Activated CD8-positive, alpha-beta memory T cell treated with anti-CD3 and anti-CD28 coated beads, Interleukin-2, amount 10 ng/mL, durations not matched to agents 7 days and 5 days (primary cell): ENCODE measurements around the gene ARSB. TPM values are rescaled to one million over a fixed set of nuclear protein-coding genes. Genes with fewer than 3 reads are reported as not detected.

Experiments
- ATAC-seq: fragments of 150-1000 bp; cut with Tn5 transposase; one replicate; pipeline ENCODE4 v1.10.0; 2021; ENCODE audit warnings: moderate library complexity
- CTCF ChIA-PET: fragments of 350-600 bp; sonication (Branson Sonifier 250); formaldehyde crosslinking; loops from one replicate; lab custom pipeline; 2021; ENCODE audit warnings: antibody characterized with exemption; lab: Charles Lee
- DNase-seq: peaks from one replicate; pipeline ENCODE4 v3.0.0-alpha.2; 2020
- H3K27ac Mint-ChIP-seq: one replicate; pipeline ENCODE4 v1.8.0; 2021; ENCODE audit warnings: mild to moderate bottlenecking, mixed read lengths
- H3K27me3 Mint-ChIP-seq: one replicate; pipeline ENCODE4 v1.8.0; 2021; ENCODE audit warnings: mixed read lengths
- H3K36me3 Mint-ChIP-seq: one replicate; pipeline ENCODE4 v1.8.0; 2021; ENCODE audit warnings: mild to moderate bottlenecking, mixed read lengths
- H3K4me1 Mint-ChIP-seq: one replicate; pipeline ENCODE4 v1.8.0; 2021; ENCODE audit warnings: mixed read lengths
- H3K4me3 Mint-ChIP-seq: one replicate; pipeline ENCODE4 v1.8.0; 2021; ENCODE audit warnings: mild to moderate bottlenecking, moderate library complexity, mixed read lengths
- H3K9me3 Mint-ChIP-seq: one replicate; pipeline ENCODE4 v1.8.0; 2022; ENCODE audit warnings: low read depth, mixed read lengths
- total RNA-seq, 2 experiments: library from RNA; stranded (reverse); gene quantifications; one replicate each; pipeline ENCODE4 v1.2.3, GENCODE V29; 2021

ARSB gene
- total RNA-seq, 2 experiments from 2014 or later, result 12.3 to 13.0 TPM

DNA sequence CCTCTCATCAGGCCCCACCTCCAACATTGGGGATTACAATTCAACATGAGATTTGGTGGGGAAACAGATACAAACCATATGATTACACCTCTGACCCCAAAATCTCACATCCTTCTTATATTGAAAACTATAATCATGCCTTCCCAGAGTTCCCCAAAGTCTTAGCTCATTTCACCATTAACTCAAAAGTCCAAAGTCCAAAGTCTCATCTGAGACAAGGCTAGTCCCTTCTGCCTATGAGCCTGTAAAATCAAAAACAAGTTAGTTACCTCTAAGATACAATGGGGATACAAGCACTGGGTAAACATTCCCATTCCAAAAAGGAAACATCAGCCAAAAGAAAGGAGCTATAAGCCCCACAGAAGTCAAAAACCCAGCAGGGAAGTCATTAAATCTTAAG is 26.8 kb upstream of the ARSB start:
- no peak overlapping the region for H3K4me3 Mint-ChIP-seq
- no peaks in the 10 kb centered on the region for H3K4me1 Mint-ChIP-seq
- peaks cover 59% of the 10 kb centered on the region for H3K27me3 Mint-ChIP-seq
- H3K9me3 Mint-ChIP-seq, result peaks cover 7% of the 10 kb centered on the region
- CTCF ChIA-PET, result interaction anchor here (1.4 kb wide), 1 partner anchor 13 kb away, joined by 4 read pairs; no protein-coding TSS in a partner anchor
- ATAC-seq (no peak), DNase-seq (no peak)
- no peak overlapping the region for H3K27ac Mint-ChIP-seq
- H3K36me3 Mint-ChIP-seq, result peaks cover 6% of the 10 kb centered on the region

DNA sequence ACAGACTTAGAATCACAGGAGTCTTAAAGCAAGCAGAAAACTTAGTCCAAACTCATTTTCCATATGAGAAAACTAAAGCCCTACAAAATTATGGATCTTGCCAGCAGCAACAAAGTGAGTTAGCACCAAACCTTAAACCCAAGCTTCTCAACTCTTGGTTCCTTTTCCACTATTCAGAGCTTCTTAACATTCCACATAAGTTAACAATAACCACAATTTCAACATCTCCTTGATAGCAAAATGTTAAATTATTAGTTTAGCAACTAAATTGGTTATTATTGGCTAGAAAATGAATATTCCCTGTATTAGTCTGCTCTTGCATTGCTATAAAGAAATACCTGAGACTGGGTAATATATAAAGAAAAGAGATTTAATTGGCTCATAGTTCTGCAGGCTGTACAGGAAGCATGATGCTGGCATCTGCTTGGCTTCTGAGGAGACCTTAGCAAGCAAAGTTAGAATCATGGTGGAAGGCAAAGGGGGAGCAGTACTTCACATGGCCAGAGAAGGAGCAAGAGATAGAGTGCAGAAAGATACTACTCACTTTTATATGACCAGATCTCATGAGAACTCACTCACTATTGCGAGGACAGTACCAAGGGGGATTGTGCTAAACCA is 26.2 kb upstream of the ARSB start:
- ATAC-seq (no peak), DNase-seq (no peak)
- CTCF ChIA-PET, result interaction anchor here (1.4 to 2.1 kb wide), 2 partner anchors 9 to 13 kb away, joined by 4 to 8 read pairs; no protein-coding TSS in a partner anchor
- Mint-ChIP-seq H3K4me3 (no peak overlapping the region), H3K27ac (no peak overlapping the region), H3K27me3 (peaks cover 58% of the 10 kb centered on the region), H3K9me3 (peaks cover 7% of the 10 kb centered on the region), H3K36me3 (peaks cover 6% of the 10 kb centered on the region), H3K4me1 (no peaks in the 10 kb centered on the region)

DNA sequence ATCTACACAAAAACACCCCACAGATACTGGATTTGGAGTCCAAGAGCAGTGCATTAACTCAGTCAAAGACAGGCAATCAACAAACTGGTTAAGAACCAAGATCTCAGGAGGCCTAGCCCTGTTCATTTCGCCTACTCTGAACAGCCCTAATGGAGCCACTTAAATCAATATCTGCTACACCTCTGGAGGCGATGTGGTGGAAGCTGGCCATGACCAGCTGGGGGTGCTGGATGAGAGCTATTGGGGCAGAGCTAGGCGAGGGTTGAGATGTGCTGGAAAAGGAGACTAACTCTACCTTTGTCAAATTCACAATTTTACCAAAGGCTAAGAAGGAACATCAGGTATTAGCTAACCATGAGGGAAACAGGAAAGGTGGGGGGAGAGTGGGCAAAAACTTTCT is 23.3 kb upstream of the ARSB start:
- peaks cover 55% of the 10 kb centered on the region for H3K27me3 Mint-ChIP-seq
- DNase-seq (no peak), ATAC-seq (no peak)
- no peaks in the 10 kb centered on the region for H3K4me1 Mint-ChIP-seq
- peaks cover 5% of the 10 kb centered on the region for H3K9me3 Mint-ChIP-seq
- peaks cover 4% of the 10 kb centered on the region for H3K36me3 Mint-ChIP-seq
- H3K4me3 Mint-ChIP-seq, result no peak overlapping the region
- CTCF ChIA-PET, result interaction anchor here (1.0 to 2.4 kb wide), 4 partner anchors 12 to 125 kb away, joined by 3 to 12 read pairs (median 6); no protein-coding TSS in a partner anchor
- no peak overlapping the region for H3K27ac Mint-ChIP-seq

DNA sequence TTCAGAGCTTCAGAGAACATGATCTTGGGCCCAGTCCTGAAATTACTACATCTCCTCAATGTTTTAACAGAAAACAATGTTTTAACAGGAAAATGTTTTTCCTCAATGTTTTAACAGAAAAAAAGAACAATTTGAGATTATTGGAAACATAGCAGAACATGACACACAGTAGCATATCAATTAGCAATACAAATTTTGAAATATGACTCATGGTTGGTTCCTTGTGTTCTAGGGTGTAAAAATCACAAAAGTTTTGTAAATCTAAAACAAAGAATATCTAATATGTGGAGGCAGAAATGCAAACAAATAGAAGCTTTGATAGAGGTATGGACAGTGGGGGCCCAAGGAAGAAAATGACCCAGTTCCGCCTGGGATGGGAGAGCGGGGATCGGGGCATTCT is 22.8 kb upstream of the ARSB start:
- H3K9me3 Mint-ChIP-seq, result no peaks in the 10 kb centered on the region

DNA sequence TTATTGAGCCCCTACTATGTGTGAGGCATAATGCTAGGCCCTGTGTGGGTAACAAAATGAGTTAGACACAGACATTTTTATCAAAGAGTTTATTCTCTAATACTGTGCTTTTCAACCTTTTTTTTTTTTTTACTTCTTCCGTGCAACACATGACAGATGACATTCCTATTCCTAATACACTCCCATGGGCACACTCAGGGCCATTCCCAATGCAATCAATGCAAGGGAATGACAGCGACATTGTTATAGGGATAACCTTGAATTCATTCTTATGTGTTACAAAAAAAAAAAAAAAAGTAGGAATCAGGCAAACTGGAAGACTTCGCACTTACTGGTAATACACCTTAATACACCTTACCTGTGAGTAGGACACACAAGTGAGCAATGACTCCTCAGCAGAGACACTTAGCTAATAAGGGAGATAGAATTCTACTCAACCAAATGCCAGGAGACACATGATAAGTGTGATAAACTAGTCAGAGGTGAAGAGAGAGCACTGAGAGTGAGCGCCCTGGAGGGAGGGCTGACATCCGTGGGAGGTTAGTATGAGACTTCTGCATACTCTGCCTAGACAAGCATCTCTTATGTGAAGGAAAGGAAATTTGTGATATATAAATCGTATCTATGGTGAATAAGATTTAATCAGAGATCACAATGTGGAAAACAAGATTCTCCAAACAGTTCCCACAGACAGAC is 21.0 kb upstream of the ARSB start:
- no peak overlapping the region for H3K27ac Mint-ChIP-seq
- H3K9me3 Mint-ChIP-seq, result no peaks in the 10 kb centered on the region
- CTCF ChIA-PET, result interaction anchor here (1.8 kb wide), 1 partner anchor 19 kb away, joined by 7 read pairs; no protein-coding TSS in a partner anchor
- DNase-seq, result no peak
- no peak overlapping the region for H3K4me3 Mint-ChIP-seq
- ATAC-seq, result no peak
- no peaks in the 10 kb centered on the region for H3K4me1 Mint-ChIP-seq
- H3K36me3 Mint-ChIP-seq, result no peaks in the 10 kb centered on the region
- H3K27me3 Mint-ChIP-seq, result peaks cover 65% of the 10 kb centered on the region

More for the DNA sequence above, 22.8 kb upstream of the ARSB start:
- peaks cover 55% of the 10 kb centered on the region for H3K27me3 Mint-ChIP-seq
- no peak overlapping the region for H3K4me3 Mint-ChIP-seq
- H3K4me1 Mint-ChIP-seq, result no peaks in the 10 kb centered on the region
- no peak overlapping the region for H3K27ac Mint-ChIP-seq
- ATAC-seq, result no peak
- H3K36me3 Mint-ChIP-seq, result peaks cover under 1% of the 10 kb centered on the region
- no peak for DNase-seq
- CTCF ChIA-PET, result interaction anchor here (1.0 to 1.8 kb wide), 3 partner anchors 13 to 125 kb away, joined by 3 to 7 read pairs (median 5); no protein-coding TSS in a partner anchor

DNA sequence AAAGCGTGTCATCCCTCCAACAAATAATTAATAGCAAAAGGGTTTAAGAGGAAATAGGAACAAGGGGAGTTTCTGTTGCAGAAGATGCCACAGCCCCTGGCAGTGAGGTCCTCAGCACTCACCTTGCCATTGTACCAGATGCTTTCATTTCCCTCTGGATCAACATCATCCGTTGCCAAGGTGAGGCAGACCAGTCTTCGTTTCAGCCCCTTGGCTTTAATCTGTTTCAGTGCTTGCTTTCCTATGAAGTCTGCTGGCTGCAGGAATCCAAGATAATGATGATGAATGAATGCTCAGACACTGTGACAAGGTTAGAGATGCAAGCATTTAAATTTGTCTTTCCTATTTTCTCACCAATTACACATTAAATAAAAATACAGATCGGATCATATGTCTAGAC is 20.0 kb upstream of the ARSB start:
- ATAC-seq (no peak), DNase-seq (no peak)
- Mint-ChIP-seq H3K27me3 (peaks cover 63% of the 10 kb centered on the region), H3K36me3 (no peaks in the 10 kb centered on the region), H3K4me1 (no peaks in the 10 kb centered on the region), H3K27ac (no peak overlapping the region), H3K4me3 (no peak overlapping the region), H3K9me3 (no peaks in the 10 kb centered on the region)
- CTCF ChIA-PET, result interaction anchor here (1.2 kb wide), 1 partner anchor 16 kb away, joined by 4 read pairs; no protein-coding TSS in a partner anchor

DNA sequence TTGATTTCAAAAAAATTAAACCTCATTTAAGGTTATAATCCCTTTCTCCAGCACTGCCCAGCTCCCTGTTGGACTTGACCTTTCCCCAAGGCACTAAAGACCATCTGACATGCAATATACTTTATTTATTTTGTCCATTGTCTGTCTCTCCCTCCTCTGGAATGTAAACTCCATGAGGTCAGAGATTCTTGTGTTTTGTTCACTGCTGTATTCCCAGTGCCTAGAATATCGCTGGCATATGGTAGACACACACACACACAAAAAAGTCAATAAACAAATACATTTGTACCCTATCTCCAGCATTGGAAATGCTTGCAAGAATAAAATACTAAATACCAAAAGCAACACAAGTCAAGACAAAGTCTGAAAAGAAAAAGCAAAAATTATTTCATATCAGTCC is 17.3 kb upstream of the ARSB start:
- Mint-ChIP-seq H3K27ac (no peak overlapping the region), H3K4me1 (no peaks in the 10 kb centered on the region), H3K27me3 (peaks cover 68% of the 10 kb centered on the region), H3K36me3 (no peaks in the 10 kb centered on the region), H3K9me3 (no peaks in the 10 kb centered on the region), H3K4me3 (no peak overlapping the region)
- CTCF ChIA-PET, result no interaction called here
- no peak for DNase-seq
- ATAC-seq, result no peak

DNA sequence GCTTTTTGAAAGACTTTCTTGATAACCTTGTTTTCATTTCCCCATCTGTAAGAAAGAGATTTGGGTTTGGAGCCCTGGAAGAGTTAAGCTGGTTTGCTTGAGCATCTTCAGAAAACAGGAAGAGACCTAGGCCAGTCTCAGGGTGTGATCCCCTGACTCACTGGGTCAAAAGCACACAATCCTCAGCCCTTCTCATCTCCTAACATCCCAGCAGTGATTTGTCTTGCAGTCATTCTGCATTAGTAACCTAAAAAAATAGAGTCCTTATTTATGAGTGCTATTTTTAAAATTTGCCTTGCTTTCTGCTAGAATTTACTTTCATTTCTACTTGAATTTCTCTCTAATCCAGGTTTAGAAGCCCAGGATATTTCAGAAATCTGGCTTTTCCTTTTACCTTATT is 16.4 kb upstream of the ARSB start:
- DNase-seq (no peak), ATAC-seq (no peak)
- no peak overlapping the region for H3K27ac Mint-ChIP-seq
- no peaks in the 10 kb centered on the region for H3K36me3 Mint-ChIP-seq
- no peak overlapping the region for H3K4me3 Mint-ChIP-seq
- no peaks in the 10 kb centered on the region for H3K4me1 Mint-ChIP-seq
- CTCF ChIA-PET, result no interaction called here
- H3K27me3 Mint-ChIP-seq, result peaks cover 66% of the 10 kb centered on the region
- H3K9me3 Mint-ChIP-seq, result no peaks in the 10 kb centered on the region

DNA sequence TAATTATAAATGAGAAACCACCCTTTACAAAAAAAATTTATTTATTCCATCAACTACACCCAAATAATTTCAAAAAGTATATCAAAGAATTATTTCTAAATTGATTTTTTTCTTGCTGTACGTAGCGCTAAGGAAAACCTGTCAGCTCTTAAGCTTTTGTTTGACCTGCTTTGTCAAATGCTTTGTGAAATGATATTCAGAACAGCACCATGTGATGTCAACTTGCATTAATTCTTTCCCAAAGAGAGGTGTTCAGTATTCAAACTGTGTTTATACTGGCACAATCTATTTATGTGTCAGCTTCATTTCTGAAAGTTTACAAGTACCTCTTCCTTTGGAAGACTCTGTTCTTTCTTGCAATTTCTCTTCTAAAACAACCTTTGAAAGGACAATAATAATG is 12.0 kb upstream of the ARSB start:
- Mint-ChIP-seq H3K4me3 (no peak overlapping the region), H3K27me3 (peaks cover 44% of the 10 kb centered on the region), H3K27ac (no peak overlapping the region), H3K9me3 (peaks cover 3% of the 10 kb centered on the region), H3K36me3 (peaks cover 2% of the 10 kb centered on the region), H3K4me1 (peaks cover 17% of the 10 kb centered on the region)
- CTCF ChIA-PET, result no interaction called here
- DNase-seq (no peak), ATAC-seq (no peak)

DNA sequence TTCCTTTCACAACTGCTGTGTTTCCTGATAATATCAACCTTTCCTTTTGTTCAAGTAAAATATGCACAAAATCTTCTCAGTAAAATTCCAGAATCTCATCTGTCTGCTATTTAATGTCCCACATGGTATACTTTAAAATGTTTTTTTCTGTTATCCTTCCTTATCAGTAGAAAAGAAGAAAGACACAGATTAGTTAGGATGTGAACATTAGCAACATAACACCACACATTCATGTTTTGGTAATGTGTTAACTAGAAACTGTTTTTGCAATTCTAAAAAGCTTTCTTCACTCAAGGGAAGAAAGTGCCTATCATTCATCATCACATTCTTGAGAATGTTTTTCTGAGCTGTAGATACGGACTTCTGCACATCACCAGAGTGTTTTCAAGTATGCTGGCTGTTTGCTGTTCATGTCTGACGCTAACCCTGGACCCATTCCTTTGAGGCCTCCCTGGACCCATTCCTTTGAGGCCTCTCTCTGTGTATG is 10.5 kb upstream of the ARSB start:
- Mint-ChIP-seq H3K9me3 (peaks cover 3% of the 10 kb centered on the region), H3K4me3 (no peak overlapping the region)
- ATAC-seq, result no peak

DNA sequence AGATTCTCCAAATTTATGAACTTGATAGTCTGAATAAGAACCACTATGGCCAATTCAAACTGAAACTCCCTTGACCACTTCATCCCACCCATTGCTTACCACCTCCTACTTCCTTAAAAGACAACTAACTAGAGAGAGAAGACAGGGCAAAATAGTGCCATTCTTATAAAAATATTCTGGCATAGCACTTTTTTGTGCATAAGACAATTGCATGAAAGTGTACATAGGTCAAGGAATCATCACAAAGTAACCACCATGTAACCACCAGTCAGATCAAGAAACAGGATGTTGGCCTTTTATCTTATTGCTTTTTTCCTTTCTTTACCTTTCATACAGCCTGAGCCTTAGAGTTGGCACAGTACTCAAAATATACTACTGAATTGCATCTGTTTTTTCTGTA is 8.1 kb upstream of the ARSB start:
- Mint-ChIP-seq H3K36me3 (peaks cover 2% of the 10 kb centered on the region), H3K4me3 (no peak overlapping the region)

More for the DNA sequence above, 10.5 kb upstream of the ARSB start:
- no peak for DNase-seq
- H3K4me1 Mint-ChIP-seq, result peaks cover 17% of the 10 kb centered on the region
- no peak overlapping the region for H3K27ac Mint-ChIP-seq
- CTCF ChIA-PET, result interaction anchor here (1.4 kb wide), 1 partner anchor 11 kb away, joined by 3 read pairs; no protein-coding TSS in a partner anchor
- peaks cover 34% of the 10 kb centered on the region for H3K27me3 Mint-ChIP-seq
- peaks cover 2% of the 10 kb centered on the region for H3K36me3 Mint-ChIP-seq

DNA sequence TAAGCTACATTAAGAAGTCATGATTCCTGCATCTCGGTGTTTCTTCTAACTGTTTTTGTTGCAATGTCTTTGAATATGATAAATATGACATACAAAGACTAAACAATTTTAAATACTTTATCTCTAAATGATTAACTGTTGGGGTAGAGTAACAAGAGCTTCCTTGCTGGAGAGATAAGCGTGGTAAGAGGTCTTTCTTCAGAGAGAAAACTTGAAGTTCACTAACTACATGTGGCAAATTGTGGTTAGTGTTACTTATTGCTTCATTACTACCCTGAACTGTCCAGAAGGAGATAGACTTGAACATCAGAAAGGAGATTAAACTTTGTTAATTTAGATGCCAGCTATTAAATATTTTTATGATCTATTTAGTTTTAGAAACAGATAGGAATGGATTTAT is 7.0 kb upstream of the ARSB start:
- no peak overlapping the region for H3K27ac Mint-ChIP-seq
- peaks cover 20% of the 10 kb centered on the region for H3K27me3 Mint-ChIP-seq
- peaks cover 2% of the 10 kb centered on the region for H3K36me3 Mint-ChIP-seq
- no peak overlapping the region for H3K4me3 Mint-ChIP-seq
- no peak for DNase-seq
- ATAC-seq, result no peak
- peaks cover 3% of the 10 kb centered on the region for H3K9me3 Mint-ChIP-seq
- peaks cover 18% of the 10 kb centered on the region for H3K4me1 Mint-ChIP-seq
- CTCF ChIA-PET, result no interaction called here

More for the DNA sequence above, 8.1 kb upstream of the ARSB start:
- DNase-seq (no peak), ATAC-seq (peak; percentile 65)
- Mint-ChIP-seq H3K27me3 (peaks cover 25% of the 10 kb centered on the region), H3K4me1 (peaks cover 17% of the 10 kb centered on the region), H3K9me3 (peaks cover 3% of the 10 kb centered on the region), H3K27ac (no peak overlapping the region)
- CTCF ChIA-PET, result interaction anchor here (1.1 kb wide), 1 partner anchor 10 kb away, joined by 3 read pairs; no protein-coding TSS in a partner anchor

DNA sequence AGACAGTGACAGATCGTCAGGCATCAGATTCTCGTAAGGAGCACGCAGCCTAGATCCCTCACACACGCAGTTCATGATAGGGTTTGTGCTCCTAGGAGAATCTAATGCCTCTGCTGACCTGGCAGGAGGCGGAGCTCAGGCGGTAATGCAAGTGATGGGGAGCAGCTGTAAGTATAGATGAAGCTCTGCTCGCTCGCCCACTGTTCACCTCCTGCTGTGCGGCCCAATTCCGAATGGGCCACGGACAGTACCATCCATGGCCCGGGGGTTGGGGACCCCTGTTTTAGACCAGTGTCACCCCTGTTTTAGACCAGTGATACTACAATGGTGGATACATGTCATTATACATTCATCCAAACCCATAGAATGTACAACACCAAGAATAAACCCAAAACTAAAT is 4.0 kb upstream of the ARSB start:
- Mint-ChIP-seq H3K27me3 (peaks cover 7% of the 10 kb centered on the region), H3K36me3 (no peaks in the 10 kb centered on the region), H3K4me3 (no peak overlapping the region), H3K4me1 (peaks cover 29% of the 10 kb centered on the region), H3K9me3 (no peaks in the 10 kb centered on the region), H3K27ac (no peak overlapping the region)
- DNase-seq (no peak), ATAC-seq (no peak)
- CTCF ChIA-PET, result no interaction called here
